Body of pancreas (tissue), 4 donors: ENCODE results near the gene IL25.

Source experiments
- CTCF ChIP-seq, 7 experiments: fragments of 450-650 bp in 4 of 7; fragments of 200-600 bp in 3 of 7; sonication (generic) in 3 of 7; IDR thresholded peaks; one replicate each; pipeline ENCODE4 v1.5.1; 2016 to 2019; ENCODE audit warnings: antibody characterized with exemption in 7 of 7
- POLR2A ChIP-seq, 3 donors: fragments of 450-650 bp; IDR thresholded peaks; one replicate each; pipeline ENCODE4 v1.6.1; 2016; ENCODE audit warnings: antibody characterized with exemption in 3 of 3, mild to moderate bottlenecking in 2 of 3

GRCh38 chr14:23324455-23324846 is 48.2 kb upstream of the IL25 start:
- no peak for TF ChIP-seq CTCF (IDR thresholded peaks at IDR 0.05)
- no peak for TF ChIP-seq POLR2A (IDR thresholded peaks at IDR 0.05)
